SHP77 treated with DMSO at 0.1 percent for 48 hours (cell line): ENCODE results near the gene LTBP1.

Source experiments
- DNase-seq: peaks from one replicate; lab custom pipeline; 2025; lab: John Stamatoyannopoulos, UW

The LTBP1 gene

GRCh38 chr2:32931519-32931918 lies 15.2 kb upstream of the LTBP1 start:
- DNase-seq = no peak

DNA sequence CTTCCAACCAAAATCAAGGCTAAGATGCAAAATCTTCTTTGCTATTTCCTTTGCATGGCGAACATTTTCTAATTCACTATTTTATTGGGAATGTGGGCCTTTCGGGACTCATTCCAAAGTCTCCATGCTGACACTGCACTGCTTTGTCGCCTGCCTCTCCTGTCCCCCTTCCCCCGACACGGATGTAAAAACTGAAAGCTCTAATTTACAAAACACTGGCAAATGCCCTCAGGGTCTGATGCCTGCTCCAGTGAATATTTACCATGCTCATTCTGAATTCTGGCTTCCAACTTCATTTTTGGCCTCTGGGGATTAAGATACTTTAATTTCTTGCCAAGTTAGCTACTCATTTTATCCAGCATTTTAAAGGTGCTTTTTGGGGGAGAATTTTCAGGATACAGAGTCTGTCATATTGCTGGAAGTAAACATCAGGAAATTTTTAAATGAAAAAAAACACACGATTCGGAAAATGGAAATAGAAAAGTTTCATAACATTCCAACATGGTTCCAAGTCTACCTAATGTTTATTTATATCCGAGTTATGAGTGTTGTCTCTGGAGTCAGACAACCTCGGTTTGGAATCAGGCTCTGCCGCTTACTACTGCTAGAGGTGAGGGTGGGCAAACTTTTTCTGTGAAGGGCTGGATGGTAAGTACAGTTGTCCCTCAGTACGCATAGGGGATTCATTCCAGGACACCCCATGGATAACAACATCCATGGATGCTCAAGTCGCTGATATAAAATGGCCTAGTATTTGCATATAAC lies 14.6 kb upstream of the LTBP1 start:
- DNase-seq = no peak

- no peak for DNase-seq
Measured at GRCh38 chr2:32932825-32933755, 13.7 kb upstream of the LTBP1 start.

DNA sequence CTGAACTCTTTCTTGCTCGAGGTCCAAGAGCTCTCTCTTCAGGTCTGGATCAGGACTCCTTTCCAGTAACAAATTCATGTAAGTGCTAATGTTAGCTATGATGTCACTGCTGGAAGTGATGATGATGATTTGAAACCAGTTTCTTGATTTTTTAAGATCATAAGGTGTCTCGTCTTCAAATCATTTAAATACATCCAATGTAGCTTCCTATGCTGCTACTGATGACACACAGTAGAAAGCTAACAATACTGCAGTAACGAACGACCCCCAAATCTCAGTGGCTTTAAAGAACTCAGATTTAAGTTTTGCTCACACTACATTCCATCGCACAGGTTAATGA lies 13.0 kb upstream of the LTBP1 start:
- DNase-seq = no peak

- no peak for DNase-seq
Measured at GRCh38 chr2:32937602-32938448, 8.9 kb upstream of the LTBP1 start.

GRCh38 chr2:32938934-32939333 lies 7.8 kb upstream of the LTBP1 start:
- DNase-seq = no peak

GRCh38 chr2:32940316-32940997 lies 6.3 kb upstream of the LTBP1 start:
- DNase-seq = no peak

DNA sequence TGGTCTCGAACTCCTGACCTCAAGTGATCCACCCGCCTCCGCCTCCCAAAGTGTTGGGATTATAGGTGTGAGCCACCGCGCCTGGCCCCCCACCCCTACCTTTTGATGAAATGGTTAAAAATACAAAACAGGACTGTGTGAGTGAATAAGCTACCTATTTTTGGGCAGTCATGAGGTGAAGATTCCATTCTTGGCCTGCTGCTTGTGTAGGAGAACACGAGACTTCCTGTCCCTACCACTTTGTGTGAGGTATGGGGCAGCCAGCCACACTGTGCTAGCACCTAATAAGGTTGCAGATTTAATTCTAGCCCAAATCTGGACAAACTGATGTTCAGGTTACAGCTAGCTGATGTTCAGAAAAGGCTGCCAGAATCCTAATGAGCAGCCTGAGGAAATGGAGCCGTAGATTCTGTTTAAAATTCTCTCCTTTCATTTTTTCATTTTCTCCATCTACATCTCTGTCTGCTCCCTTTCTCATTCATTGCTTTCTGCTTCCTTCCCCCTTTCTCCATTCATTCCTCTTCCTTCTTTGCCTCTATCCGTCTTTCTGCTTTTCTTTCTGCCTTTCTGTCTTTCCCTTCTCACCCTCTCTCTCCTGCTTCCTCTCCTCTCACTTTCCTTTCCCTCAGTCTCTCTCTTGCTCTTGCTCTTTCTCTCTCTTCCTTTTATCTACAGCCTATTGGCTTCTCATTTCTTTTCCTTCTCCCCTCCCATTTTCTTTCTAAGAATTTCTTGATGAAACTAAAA lies 4.6 kb upstream of the LTBP1 start:
- no peak for DNase-seq

GRCh38 chr2:32942793-32943485 lies 3.8 kb upstream of the LTBP1 start:
- DNase-seq = no peak

DNA sequence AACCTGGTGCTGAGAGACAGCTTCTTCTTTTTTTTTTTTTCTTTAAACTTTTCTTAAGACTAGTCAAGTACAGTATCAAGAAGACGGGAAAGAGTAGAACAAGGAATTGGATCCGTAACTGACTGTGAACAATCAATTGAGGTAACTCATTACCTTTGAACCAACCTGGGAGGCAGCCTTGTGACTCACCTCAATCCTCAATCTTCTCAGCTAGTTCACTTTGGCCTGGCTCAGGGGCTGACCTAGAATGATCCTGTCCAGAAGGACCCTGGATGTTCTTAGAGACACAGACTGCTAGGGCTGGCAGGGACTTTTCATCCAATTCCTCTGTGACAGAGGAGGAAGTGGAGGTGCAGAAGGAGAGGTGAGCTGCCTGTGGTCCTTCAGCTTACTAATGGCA lies 1.5 kb upstream of the LTBP1 start:
- DNase-seq = no peak

- DNase-seq = no peak
Measured at GRCh38 chr2:32947076-32947483, 327 bp downstream of the LTBP1 start.

GRCh38 chr2:32947484-32948143 lies 861 bp downstream of the LTBP1 start:
- no peak for DNase-seq

- DNase-seq = no peak
Measured at GRCh38 chr2:32948266-32948665, 1.5 kb downstream of the LTBP1 start.

- no peak for DNase-seq
Measured at GRCh38 chr2:32949260-32949659, 2.5 kb downstream of the LTBP1 start.

GRCh38 chr2:32951672-32952071 lies 4.9 kb downstream of the LTBP1 start:
- no peak for DNase-seq

GRCh38 chr2:32952761-32953476 lies 6.2 kb downstream of the LTBP1 start:
- no peak for DNase-seq

DNA sequence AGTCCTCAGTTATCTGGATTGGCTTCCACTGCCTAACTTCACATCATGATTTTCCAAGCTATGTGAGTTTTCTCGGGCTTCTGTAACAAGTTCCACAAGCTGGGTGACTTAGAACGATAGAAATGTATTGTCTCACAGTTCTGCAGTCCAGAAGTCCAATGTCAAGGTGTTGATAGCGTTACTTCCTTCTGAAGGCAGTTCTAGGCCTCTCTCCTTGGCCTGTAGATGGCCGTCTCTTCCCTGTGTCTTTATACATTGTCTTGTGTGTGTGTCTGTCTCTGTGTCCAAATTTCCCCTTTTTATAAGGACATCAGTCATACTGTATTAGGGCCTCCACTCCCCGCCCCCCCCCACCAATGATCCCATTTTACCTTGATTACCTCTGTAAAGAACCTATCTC lies 7.5 kb downstream of the LTBP1 start:
- no peak for DNase-seq

DNA sequence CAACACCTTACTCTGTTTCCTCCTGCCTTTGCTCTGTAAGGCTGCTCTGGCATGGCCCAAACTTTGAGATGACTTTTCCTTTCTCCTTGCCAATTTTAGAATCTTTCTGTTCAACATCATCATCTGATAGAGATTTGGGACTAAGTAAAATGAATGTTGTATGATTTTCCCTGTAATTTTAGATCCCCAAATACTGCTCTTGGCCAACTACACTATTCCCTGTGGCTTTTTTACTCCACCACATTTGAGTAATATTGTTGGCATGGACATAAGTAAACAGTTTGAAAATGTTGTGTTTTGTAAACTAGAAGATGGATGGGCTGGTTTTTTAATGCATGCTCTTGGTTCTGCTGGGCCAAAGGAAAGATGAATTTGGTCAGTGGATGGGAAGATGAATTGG lies 12.1 kb downstream of the LTBP1 start:
- DNase-seq = no peak

GRCh38 chr2:32960238-32960637 lies 13.5 kb downstream of the LTBP1 start:
- DNase-seq = no peak
